ENCODE measurements around the gene APP.

- no peak for TF ChIP-seq CTCF (IDR thresholded peaks at IDR 0.05; ENCODE audit: low read depth, low read length, poor library complexity, severe bottlenecking)
- TF ChIP-seq EZH2phosphoT487 (IDR thresholded peaks at IDR 0.05; ENCODE audit: borderline replicate concordance, low read length): no peak
These were observed 200.2 kb downstream of the APP start for GRCh38 chr21:25970254-25970930.

Data from DOHH2 (cell line).